ENCODE data around the gene GRIP1.

GRCh38 chr12:66500841-66501240, 178.0 kb downstream of the GRIP1 start:
- no peak for TF ChIP-seq CTCF (IDR thresholded peaks at IDR 0.05; ENCODE audit: low read depth, low read length, poor library complexity, severe bottlenecking)
- no peak for TF ChIP-seq EZH2phosphoT487 (IDR thresholded peaks at IDR 0.05; ENCODE audit: borderline replicate concordance, low read length)
